Activated effector memory CD4-positive, alpha-beta T cell treated with Interleukin-2 at 50 U/mL for 16 hours (primary cell): ENCODE measurements around the gene SLC35F1.
"Not testable (repeated sequence)": the region's sequence is repeated elsewhere in the genome, so short reads cannot be mapped to it uniquely, and the experiment has no call there.

ENCODE experiments used
- DNase-seq: peaks from one replicate; pipeline ENCODE4 v3.0.0-alpha.2; 2020

The SLC35F1 gene

GRCh38 chr6:118016532-118016931 is 109.5 kb downstream of the SLC35F1 start:
- DNase-seq, result no peak

DNA sequence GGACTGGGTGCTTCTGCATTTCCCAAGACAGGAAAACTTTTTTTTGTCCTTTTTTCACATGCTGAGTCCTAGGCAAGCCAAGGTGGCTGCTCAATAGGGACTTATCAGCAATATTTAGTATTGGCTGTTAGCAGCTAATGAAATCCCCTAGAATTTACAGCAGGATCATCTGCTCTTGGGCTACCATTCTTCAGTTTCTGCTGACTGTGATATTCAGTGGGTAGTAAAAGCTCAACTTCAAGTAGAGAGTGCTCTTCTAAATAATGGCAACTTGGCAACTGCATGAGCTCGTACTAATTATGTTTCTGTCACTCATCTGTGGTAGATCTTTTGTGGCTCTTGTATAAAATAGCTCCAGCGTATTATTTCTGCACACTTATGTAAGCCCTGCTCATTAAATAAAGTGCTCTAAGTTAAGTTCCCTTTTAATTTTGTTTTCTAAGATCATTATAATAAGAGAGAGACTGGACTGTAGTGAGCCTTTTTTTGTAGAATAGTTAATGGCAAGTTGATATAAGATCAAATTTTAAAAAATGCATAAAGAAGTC is 110.3 kb downstream of the SLC35F1 start:
- no peak for DNase-seq

DNA sequence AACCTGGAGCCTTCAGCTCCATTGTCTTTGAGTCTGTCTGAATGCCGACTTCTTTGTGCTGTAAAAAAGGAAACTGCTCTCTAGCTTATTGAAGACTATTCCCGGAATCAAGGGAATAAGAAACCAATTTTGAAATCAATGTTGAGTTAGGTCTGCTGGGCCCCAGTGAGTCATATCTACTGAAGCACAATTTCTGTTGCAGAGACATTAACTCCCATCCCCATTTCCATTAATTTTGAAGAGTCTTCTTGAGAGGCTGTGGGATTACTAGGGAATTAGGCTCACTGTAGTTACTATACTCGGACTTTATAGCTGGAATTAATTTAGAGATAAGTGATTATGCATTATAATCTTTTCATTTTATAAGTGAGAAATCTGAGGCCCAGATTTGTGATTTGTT is 116.7 kb downstream of the SLC35F1 start:
- DNase-seq, result no peak

GRCh38 chr6:118029967-118030366 is 122.9 kb downstream of the SLC35F1 start:
- DNase-seq, result no peak

DNA sequence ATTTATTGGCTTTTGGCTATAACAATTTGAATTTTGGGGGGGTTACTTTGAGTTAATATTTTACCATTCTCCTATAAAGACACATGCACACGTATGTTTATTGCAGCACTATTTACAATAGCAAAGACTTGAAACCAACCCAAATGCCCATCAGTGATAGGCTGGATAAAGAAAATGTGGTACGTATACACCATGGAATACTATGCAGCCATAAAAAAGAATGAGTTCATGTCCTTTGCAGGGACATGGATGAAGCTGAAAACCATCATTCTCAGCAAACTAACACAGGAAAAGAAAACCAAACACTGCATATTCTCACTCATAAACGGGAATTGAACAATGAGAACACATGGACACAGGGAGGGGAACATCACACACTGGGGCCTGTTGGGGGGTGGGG is 130.4 kb downstream of the SLC35F1 start:
- DNase-seq, result not testable (repeated sequence)

DNA sequence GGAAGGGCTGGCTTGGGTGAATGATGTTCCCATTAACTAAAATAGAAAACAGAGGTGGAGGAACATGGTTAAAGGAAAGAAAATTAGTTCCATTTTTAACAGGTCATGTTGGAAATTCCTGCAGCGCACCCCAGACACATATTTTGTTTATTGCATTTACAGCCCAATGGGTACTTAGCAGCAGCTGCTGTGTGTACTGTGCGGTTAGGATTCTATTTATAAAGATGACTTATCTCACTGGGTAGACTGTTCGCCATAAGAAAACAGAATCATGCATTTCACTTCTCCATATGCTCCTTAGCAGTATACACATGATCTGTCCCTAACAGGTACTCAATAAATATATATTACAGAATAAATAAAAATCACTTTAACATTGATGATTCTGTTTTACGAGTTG is 135.8 kb downstream of the SLC35F1 start:
- no peak for DNase-seq

- DNase-seq, result no peak
These were observed 137.2 kb downstream of the SLC35F1 start for GRCh38 chr6:118044275-118044674.

DNA sequence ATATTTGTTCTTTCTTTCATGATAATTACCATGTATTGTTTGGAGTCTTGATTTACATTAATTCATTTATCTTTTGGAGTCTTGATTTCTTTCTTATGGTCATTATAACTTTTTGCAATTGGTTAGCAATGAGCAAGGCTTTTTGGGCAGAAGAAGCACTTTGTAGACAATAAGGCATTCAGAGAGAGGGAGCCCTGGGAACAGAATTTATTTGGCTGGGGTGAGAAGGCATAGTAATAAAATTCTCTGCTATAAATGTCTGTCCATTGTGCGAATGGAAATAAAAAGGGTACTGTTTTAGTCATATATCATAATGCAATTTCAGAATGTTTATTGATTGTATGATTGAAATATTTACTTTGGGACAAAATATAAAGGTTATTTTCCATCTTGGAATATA is 147.0 kb downstream of the SLC35F1 start:
- DNase-seq, result no peak

GRCh38 chr6:118061666-118062065 is 154.6 kb downstream of the SLC35F1 start:
- no peak for DNase-seq

DNA sequence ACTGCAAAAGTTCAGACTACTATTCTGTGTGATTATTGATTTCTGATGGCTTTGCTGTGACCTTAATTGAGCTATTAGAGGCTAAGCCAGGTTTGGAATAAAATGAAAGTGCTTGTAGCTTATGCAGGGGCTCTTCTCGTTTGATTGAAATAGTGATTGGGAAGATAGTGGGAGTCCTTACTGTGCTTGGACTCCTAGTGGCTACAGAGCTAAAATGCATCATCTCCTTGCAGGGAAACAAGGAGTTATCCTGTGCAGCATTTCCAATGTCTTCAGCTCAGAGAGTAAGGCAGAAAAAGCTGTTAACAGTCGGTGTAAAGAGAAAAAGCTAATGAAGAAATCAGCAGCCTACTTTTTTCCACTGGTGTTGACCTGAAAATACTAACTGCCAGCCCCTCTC is 173.5 kb downstream of the SLC35F1 start:
- DNase-seq, result no peak

GRCh38 chr6:118083711-118084110 is 176.6 kb downstream of the SLC35F1 start:
- DNase-seq, result no peak

- DNase-seq, result no peak
These were observed 178.6 kb downstream of the SLC35F1 start for GRCh38 chr6:118085665-118086064.

- DNase-seq, result no peak
These were observed 179.1 kb downstream of the SLC35F1 start for GRCh38 chr6:118086159-118086558.

DNA sequence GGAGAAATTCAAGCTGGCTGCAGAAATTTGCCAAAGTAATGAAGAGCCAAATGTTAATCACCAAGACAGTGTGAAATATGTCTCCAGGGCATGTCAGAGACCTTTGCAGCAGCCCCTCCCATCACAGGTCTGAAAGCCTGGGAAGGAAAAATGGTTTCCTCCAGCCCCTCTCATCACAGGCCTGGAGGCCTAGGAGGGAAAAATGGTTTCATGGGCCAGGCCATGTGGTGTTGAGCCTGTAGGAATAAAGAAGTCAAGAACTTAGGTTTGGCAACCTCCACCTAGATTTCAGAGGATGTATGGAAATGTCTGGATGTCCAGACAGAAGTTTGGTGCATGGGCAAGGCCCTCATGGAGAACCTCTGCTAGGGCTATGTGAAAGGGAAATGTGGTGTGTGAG is 185.0 kb downstream of the SLC35F1 start:
- DNase-seq, result no peak

DNA sequence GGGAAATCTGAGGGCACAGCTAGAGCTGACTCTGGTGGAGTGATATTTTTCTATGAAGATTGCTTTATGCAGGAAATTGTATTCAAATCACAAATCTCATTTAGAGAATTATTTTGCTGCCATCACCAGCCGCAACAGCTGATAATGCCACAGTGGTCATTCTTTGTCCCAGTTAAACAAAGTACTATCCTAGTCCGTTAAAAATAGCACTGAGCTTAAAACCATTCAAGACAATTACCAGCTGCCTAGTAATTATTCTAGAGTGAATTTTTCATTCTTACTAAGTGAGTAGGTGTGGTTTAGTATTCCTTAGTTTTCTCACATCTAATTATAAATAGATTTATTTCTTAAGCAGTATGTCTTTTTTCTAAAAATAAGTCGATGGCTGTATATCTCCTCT is 190.5 kb downstream of the SLC35F1 start:
- no peak for DNase-seq

GRCh38 chr6:118100717-118101116 is 193.7 kb downstream of the SLC35F1 start:
- no peak for DNase-seq

GRCh38 chr6:118101220-118101619 is 194.2 kb downstream of the SLC35F1 start:
- no peak for DNase-seq

DNA sequence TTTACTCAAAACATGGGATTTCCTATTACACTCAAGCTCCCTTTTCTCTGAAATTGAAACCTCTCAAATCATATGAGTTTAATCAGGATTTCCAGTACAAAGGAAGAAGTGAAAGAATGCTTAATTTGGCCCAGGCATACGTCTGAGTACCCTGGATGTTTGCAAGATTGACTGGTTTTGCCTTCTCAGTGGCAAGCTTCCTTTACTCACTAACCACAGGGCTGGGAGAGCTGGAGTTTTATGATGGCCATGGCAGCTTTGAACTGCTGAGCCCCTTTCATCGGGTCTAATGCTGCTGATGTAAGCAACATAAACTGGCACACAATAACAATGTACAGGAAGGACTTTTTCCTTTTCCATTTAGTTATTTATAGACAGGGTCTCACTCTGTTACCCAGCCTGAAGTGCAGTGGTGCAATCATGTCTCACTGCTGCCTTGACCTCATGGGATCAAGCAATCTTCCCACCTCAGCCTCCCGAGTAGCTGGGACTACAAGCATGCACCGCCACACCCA is 194.8 kb downstream of the SLC35F1 start:
- no peak for DNase-seq

DNA sequence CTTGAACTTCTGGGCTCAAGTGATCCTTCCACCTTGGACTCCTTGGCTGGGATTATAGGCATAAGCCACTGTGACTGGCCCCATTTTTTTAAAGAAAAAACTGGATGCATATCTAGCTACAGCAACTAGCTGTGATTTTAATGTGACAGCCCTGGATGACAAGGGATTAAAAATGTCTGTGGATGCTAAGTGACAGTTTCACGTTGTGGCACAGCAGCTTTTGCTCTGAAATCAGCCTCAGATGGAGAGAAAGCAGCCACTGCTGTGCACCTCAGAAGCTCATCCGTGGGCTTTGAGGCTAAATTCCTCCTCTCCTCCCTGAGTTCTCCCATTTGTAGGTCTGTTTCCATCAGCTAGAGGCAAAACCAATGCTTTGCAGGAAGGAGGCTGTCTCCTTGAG is 195.3 kb downstream of the SLC35F1 start:
- no peak for DNase-seq

DNA sequence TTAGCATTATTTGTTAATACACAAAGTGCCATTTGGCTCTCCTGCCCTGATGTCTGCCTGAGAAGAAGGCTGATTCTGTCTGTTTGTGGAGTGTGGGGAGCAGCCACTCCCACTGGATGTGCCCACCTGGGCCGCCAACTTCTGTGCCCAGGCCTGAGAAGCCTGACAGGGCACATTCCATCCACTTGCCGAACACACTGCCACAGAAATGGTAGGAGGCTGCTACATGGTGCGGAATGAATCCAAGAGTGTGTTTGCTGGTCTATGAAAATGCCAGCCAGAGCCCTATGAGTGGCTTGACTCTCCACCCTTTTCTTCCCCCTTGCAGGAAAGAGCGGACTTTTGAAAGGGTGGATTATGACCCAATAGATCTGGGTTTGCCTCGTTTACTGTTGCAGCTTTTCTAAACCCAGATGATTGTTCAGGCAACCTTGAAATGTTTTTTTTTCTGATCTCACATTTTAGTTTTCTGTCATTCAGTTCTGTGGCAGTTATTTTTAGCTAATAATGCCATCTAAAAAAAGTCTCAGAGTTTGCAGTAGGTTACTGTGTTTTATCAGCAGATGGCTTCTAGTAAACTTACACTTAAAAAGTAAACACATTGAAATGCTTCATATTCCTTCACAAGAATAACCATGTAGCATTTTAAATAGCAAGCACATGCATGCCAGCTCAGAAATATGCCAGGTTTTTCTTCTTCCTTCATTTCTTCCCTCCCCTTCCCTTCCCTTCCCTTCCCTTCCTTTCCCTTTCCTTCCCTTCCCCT is 196.5 kb downstream of the SLC35F1 start:
- no peak for DNase-seq

DNA sequence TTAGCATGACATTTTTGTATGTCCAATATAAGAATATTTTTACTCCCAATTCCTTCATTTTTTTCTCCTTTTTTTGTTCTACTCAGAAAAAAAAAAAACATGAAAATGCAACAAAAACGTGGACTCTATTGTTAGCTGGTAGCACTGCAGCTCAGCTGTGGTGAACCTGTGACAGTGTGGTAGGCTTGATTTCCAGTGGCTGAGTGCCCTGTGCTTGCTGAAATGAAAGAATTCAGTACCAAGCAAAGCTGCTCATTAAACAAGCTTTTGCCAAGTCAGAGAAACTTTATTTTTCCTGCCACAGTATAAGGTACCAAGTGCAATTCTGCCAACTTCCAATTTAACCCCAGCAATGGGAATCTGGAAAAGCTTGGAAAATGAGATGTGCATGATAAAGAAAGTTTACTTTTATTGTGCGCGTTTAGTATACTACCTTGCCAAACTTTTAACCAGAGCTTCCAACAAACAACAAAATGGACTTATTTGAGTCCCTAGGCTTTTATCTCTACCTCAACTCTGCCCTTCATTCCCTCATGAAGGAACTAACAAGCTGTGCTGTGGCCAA is 215.2 kb downstream of the SLC35F1 start:
- no peak for DNase-seq

DNA sequence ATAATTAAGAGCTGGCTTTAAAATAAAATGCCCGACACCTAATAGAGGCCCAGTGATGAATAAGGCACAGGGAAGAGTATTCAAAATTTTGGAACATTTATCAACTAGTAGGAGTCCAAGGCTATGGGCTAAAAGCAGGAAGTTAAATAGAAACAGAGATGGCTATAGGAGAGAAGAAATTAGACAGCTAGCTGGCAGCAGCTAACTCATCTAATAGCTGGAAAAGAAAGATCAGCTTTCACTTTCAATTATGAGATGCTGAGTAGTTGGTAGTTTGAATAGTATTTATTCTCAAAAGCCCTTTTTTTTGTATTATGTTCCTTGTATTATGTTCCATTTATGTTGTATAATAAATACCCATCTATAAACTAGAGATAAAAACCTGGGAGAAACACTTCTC is 215.7 kb downstream of the SLC35F1 start:
- DNase-seq, result no peak

- no peak for DNase-seq
These were observed 216.5 kb downstream of the SLC35F1 start for GRCh38 chr6:118123503-118124037.

GRCh38 chr6:118124851-118125250 is 217.8 kb downstream of the SLC35F1 start:
- DNase-seq, result no peak
